ENCODE results near the gene IGFBP7.

The IGFBP7 gene

DNA sequence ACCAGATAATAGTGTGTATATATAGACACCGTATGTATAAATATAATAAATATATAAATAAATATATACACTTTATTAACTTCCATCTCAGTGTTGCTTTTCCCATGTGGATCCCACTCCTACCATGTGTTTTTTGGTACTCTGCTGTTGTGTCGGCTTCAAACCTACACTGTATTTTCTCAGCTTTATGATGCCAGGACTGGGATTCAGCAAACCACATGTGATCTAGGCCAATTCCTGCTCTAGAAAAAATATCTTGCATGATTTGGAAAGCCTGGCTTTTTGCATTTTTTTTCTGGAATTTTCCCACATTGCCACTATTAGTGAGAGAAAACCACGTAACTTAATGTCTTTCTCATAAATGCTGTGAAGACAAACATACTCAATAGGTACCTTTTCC lies 75.7 kb downstream of the IGFBP7 start:
- DNase-seq = no peak

DNA sequence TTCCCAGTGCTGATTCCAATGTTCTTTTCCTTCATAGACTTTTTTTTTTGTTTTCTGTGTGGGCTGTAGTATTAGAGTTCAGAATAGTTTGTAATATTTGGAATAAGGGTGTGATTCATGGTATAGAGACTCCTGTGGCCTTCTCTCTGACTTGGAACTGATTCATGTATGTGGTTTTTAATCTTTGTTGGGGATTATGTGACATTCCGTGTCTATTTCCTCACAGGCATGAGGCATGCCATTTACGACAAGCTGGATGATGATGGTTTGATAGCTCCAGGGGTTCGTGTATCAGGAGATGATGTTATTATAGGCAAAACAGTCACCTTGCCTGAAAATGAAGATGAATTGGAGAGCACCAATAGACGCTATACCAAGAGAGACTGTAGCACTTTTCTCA lies 87.1 kb downstream of the IGFBP7 start:
- no peak for DNase-seq

GRCh38 chr4:57020467-57021101 lies 89.6 kb downstream of the IGFBP7 start:
- no peak for DNase-seq

GRCh38 chr4:57018980-57019379 lies 91.2 kb downstream of the IGFBP7 start:
- DNase-seq = no peak

GRCh38 chr4:57013543-57014120 lies 96.6 kb downstream of the IGFBP7 start:
- DNase-seq = no peak

GRCh38 chr4:56999751-57000150 lies 110.4 kb downstream of the IGFBP7 start:
- DNase-seq = no peak

GRCh38 chr4:56995525-56995924 lies 114.7 kb downstream of the IGFBP7 start:
- no peak for DNase-seq

GRCh38 chr4:56990109-56990905 lies 119.9 kb downstream of the IGFBP7 start:
- no peak for DNase-seq

GRCh38 chr4:56986952-56987351 lies 123.2 kb downstream of the IGFBP7 start:
- no peak for DNase-seq

GRCh38 chr4:56986192-56986591 lies 124.0 kb downstream of the IGFBP7 start:
- DNase-seq = no peak

DNA sequence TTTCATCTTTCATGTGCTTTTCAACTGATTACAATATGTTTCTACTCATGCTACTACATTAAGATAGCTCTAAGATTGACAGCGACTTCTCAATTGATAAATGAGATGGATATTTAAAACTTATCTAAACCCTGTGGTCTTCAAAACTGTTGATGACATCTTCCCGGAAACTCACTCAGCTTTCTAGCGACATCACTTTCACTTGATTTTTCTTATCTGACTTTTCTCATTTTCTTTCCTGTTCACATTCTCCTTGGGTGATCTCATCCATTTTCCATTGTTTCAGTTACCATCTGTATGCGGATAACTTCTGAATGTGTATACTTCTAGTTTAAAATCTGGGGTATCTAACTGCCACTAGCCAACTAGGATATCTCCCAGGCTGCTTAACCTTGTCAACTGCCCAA lies 128.4 kb downstream of the IGFBP7 start:
- DNase-seq = no peak

Measured in NCI-H524 treated with DMSO at 0.1 percent for 48 hours (cell line).